Activated B cell treated with CpG ODN at 0.5 μM for 24 hours (primary cell): Measurements from ENCODE around the gene DYNLT5. TPM values are rescaled to one million over a fixed set of nuclear protein-coding genes. Genes with fewer than 3 reads are reported as not detected.
"Not testable (repeated sequence)": the region's sequence is repeated elsewhere in the genome, so short reads cannot be mapped to it uniquely, and the experiment has no call there.

Experiments
- ATAC-seq: fragments of 200-7000 bp; cut with Tn5 transposase; one replicate; pipeline ENCODE4 v1.10.0; 2021; ENCODE audit warnings: low read depth, mild to moderate bottlenecking, moderate library complexity
- CTCF ChIA-PET: fragments of 350-600 bp; sonication (Branson Sonifier 250); formaldehyde crosslinking; loops from one replicate; lab custom pipeline; 2021; ENCODE audit warnings: antibody characterized with exemption; lab: Charles Lee
- POLR2A ChIA-PET: fragments of 350-600 bp; sonication (Branson Sonifier 250); formaldehyde crosslinking; loops from one replicate; lab custom pipeline; 2021; ENCODE audit warnings: antibody characterized with exemption; lab: Charles Lee
- DNase-seq: peaks from one replicate; pipeline ENCODE4 v3.0.0; 2022
- H3K27ac Mint-ChIP-seq: one replicate; pipeline ENCODE4 v1.8.0; 2020; ENCODE audit warnings: mixed read lengths
- H3K27me3 Mint-ChIP-seq: one replicate; pipeline ENCODE4 v1.8.0; 2021; ENCODE audit warnings: mixed read lengths
- H3K36me3 Mint-ChIP-seq: one replicate; pipeline ENCODE4 v1.8.0; 2021; ENCODE audit warnings: low read depth, mixed read lengths
- H3K4me1 Mint-ChIP-seq: one replicate; pipeline ENCODE4 v1.8.0; 2021; ENCODE audit warnings: mixed read lengths
- H3K4me3 Mint-ChIP-seq: one replicate; pipeline ENCODE4 v1.8.0; 2020; ENCODE audit warnings: mild to moderate bottlenecking, mixed read lengths
- H3K9me3 Mint-ChIP-seq: one replicate; pipeline ENCODE4 v1.8.0; 2020; ENCODE audit warnings: mixed read lengths
- CTCF ChIP-seq: fragments of 200-600 bp; IDR thresholded peaks from one replicate; pipeline ENCODE4 v1.8.0; 2022; ENCODE audit warnings: antibody characterized with exemption, mild to moderate bottlenecking
- intact Hi-C: fragments of 100-400 bp; cut with micrococcal nuclease; formaldehyde crosslinking; loops from one replicate; pipeline ENCODE4 v1.15.1; 2024
- total RNA-seq: library from RNA; stranded (reverse); gene quantifications from 2 replicates; pipeline ENCODE4 v1.2.3, GENCODE V29; 2022

DYNLT5 gene
- total RNA-seq, 1 donor from 2014 or later = not detected

- no peak overlapping the region for H3K27ac Mint-ChIP-seq
- H3K4me1 Mint-ChIP-seq = no peaks in the 10 kb centered on the region
- no peak for DNase-seq
- intact Hi-C loops = no loop called here
- no peak overlapping the region for H3K4me3 Mint-ChIP-seq
- ATAC-seq = no peak
- ChIA-PET CTCF (no interaction called here), POLR2A (no interaction called here)
- no peaks in the 10 kb centered on the region for H3K36me3 Mint-ChIP-seq
- TF ChIP-seq CTCF = no peak
- H3K27me3 Mint-ChIP-seq = peaks cover 22% of the 10 kb centered on the region
- H3K9me3 Mint-ChIP-seq = no peaks in the 10 kb centered on the region
Measured at GRCh38 chr1:66723985-66724384, 28.3 kb upstream of the DYNLT5 start.

DNA sequence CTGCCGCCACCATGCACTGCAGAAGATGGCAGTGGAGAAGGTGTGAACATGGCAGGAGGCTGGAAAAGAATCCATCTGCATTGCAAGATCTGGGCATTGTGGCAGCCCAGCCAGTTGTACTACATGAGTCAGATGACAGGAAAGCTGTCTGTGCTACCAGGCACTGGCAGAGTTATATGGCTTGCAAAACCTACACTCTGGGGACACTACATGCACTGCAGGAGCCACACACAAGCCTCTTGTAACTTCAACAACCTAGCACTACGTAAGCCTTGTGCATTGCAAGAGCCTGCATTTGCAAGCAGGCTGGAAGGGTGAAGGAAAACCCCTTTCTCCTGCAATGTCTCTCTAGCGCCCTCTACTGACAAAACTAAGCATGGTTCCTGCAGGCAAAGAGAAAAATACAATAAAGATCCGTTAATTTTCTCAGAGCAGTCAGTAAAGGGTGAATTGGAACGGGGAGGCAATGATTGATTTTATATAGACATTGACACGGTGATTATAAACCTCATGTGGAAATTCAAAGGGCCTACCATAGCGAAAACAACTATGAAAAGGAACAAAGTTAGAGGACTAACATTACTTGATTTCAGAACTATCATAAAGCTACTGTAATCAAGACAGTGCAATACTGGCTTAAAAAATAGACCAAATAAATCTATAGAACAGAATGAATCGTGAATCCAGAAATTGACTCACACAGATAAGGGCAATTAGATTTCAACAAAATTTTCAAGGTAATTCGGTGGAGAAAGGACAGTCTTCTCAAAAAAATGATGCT, 26.2 kb upstream of the DYNLT5 start:
- intact Hi-C loops = loop anchor here (1.0 to 2.0 kb wide), 4 partner anchors 279 to 767 kb away; no protein-coding TSS in a partner anchor
- H3K27me3 Mint-ChIP-seq = peaks cover 19% of the 10 kb centered on the region
- ChIA-PET POLR2A (interaction anchor here (0.6 kb wide), 1 partner anchor 366 kb away, joined by 3 read pairs; no protein-coding TSS in a partner anchor), CTCF (interaction anchor here (0.7 to 2.0 kb wide), 10 partner anchors 9 to 767 kb away, joined by 3 to 10 read pairs (median 5); no protein-coding TSS in a partner anchor)
- no peaks in the 10 kb centered on the region for H3K4me1 Mint-ChIP-seq
- H3K36me3 Mint-ChIP-seq = no peaks in the 10 kb centered on the region
- H3K4me3 Mint-ChIP-seq = no peak overlapping the region
- no peak overlapping the region for H3K27ac Mint-ChIP-seq
- no peaks in the 10 kb centered on the region for H3K9me3 Mint-ChIP-seq
- TF ChIP-seq CTCF = peak; percentile 93
- DNase-seq (no peak), ATAC-seq (peak; percentile 85)

DNA sequence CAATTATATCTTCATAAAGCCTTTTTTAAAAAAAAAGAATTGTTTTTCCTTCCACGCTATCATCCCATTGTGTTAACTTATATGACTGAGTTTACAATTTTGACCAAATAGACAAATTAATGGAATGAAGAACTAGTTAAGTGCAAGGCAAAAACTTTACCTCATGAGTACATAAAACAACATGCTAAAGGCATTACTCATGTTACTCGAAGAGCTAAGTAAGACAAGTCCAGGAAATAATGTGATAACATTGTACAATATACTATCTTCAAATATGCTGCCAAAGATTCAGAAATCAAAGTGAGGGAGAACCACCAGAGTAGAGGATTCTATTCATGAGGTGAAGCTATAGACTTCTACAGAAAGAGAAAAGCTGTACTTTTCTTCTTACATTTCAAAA, 24.2 kb upstream of the DYNLT5 start:
- ATAC-seq = no peak
- intact Hi-C loops = no loop called here
- no peaks in the 10 kb centered on the region for H3K9me3 Mint-ChIP-seq
- peaks cover 11% of the 10 kb centered on the region for H3K27me3 Mint-ChIP-seq
- no peak overlapping the region for H3K27ac Mint-ChIP-seq
- no peak for TF ChIP-seq CTCF
- no peak for DNase-seq
- ChIA-PET CTCF (interaction anchor here (1.5 kb wide), 1 partner anchor 282 kb away, joined by 3 read pairs; no protein-coding TSS in a partner anchor), POLR2A (no interaction called here)
- peaks cover 3% of the 10 kb centered on the region for H3K4me1 Mint-ChIP-seq
- H3K36me3 Mint-ChIP-seq = no peaks in the 10 kb centered on the region
- no peak overlapping the region for H3K4me3 Mint-ChIP-seq

DNA sequence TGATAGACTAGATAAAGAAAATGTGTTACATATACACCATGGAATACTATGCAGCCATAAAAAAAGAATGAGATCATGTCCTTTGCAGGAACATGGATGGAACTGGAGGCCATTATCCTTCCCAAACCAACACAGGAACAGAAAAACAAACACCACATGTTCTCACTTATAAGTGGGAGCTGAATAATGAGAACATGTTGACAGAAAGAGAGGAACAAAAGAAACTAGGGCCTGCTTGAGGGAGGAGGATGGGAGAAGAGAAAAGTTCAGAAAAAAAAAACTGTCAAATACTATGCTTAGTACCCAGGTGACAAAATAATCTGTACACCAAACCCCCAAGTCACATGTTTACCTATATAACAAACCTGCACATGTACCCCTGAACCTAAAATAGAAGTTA, 23.5 kb upstream of the DYNLT5 start:
- peaks cover 10% of the 10 kb centered on the region for H3K27me3 Mint-ChIP-seq
- H3K4me1 Mint-ChIP-seq, POLR2A ChIA-PET, H3K9me3 Mint-ChIP-seq, H3K36me3 Mint-ChIP-seq, H3K4me3 Mint-ChIP-seq, DNase-seq, intact Hi-C loops, ATAC-seq, H3K27ac Mint-ChIP-seq: not testable (repeated sequence)
- CTCF ChIA-PET = interaction anchor here (1.5 kb wide), 1 partner anchor 283 kb away, joined by 3 read pairs; no protein-coding TSS in a partner anchor

GRCh38 chr1:66729119-66729518, 23.1 kb upstream of the DYNLT5 start:
- DNase-seq = no peak

More at GRCh38 chr1:66729119-66729518, 23.1 kb upstream of the DYNLT5 start:
- ChIA-PET POLR2A (no interaction called here), CTCF (interaction anchor here (1.5 kb wide), 1 partner anchor 283 kb away, joined by 3 read pairs; no protein-coding TSS in a partner anchor)
- Mint-ChIP-seq H3K4me1 (peaks cover 3% of the 10 kb centered on the region), H3K36me3 (no peaks in the 10 kb centered on the region), H3K9me3 (no peaks in the 10 kb centered on the region), H3K4me3 (no peak overlapping the region), H3K27me3 (peaks cover 10% of the 10 kb centered on the region), H3K27ac (no peak overlapping the region)
- no peak for TF ChIP-seq CTCF
- intact Hi-C loops = no loop called here
- no peak for ATAC-seq
